ENCODE results near the gene LDB3. TPM values are rescaled to one million over a fixed set of nuclear protein-coding genes. Genes with fewer than 3 reads are reported as not detected.

Gene LDB3
- total and polyA plus RNA-seq, 9 of the 15 experiments (the other 6 are each of a cell fraction or from before 2014, with no cell fraction given), result 0.03 TPM; not detected in 8

- no peak for TF ChIP-seq ZNF311 (CRISPR knock-in tag; IDR thresholded peaks at IDR 0.05)
Observed at GRCh38 chr10:86670290-86670811, 2.0 kb downstream of the LDB3 start (continued).

DNA sequence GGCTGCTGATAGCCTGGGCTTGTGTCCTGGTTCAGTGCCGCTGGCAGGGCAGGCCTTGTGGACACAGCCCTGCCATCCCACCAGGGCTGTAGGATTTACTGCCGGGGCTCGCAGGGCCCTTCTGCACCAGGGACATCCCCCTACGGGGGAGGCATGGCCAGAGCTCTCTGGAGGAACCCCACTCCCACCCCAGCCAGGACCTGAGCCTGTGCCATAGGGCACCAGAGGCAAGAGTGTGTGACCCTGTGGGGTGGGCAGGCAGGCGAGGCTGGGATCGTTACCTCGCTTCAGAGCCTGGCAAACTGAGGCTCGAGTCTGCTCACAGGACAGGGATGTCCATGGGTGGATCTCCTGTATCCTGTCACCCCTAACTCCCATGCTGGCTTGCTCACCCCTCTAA, 2.6 kb downstream of the LDB3 start:
- H3K9ac ChIP-seq (ENCODE audit: insufficient read depth in 1 of 2, low read depth in 2 of 2, low read length in 2 of 2), result no peak overlapping the region
- WGBS (ENCODE audit: insufficient coverage, low coverage, missing lambda C conversion rate), result 14% methylated on average over 1 of the region's 8 CpGs
- no peaks in the 10 kb centered on the region for H3K9me3 ChIP-seq (replicated peaks; ENCODE audit: control insufficient read depth, insufficient read depth, low read depth, low read length)
- ChIA-PET POLR2A (no interaction called here), CTCF (ENCODE audit: low intra/inter-chr PET ratio) (no interaction called here)
- peaks cover 0 to 30% of the 10 kb centered on the region in 2 experiments; a peak in 2 of 5 replicates for H3K27me3 ChIP-seq (ENCODE audit: control insufficient read depth in 2 of 2, insufficient read depth in 2 of 2, low read length in 2 of 2)
- no peak for FAIRE-seq
- H3K4me2 ChIP-seq (ENCODE audit: insufficient read depth, low read length), result no peak overlapping the region
- no peak overlapping the region for H2AFZ ChIP-seq (ENCODE audit: low read depth, low read length)
- no peaks in the 10 kb centered on the region for H3K79me2 ChIP-seq (ENCODE audit: control insufficient read depth, insufficient read depth, low read length)
- no peak for TF ChIP-seq ZNF764 (CRISPR knock-in tag; IDR thresholded peaks at IDR 0.05; ENCODE audit: low read depth)
- TF ChIP-seq ZNF384 (IDR thresholded peaks at IDR 0.05; ENCODE audit: low read depth, low read length), result no peak
- TF ChIP-seq CGGBP1 (CRISPR knock-in tag; IDR thresholded peaks at IDR 0.05), result no peak
- TF ChIP-seq ETS2 (tag; IDR thresholded peaks at IDR 0.05; ENCODE audit: borderline replicate concordance, poor library complexity, severe bottlenecking), result no peak
- no peak for TF ChIP-seq HOMEZ (CRISPR knock-in tag; IDR thresholded peaks at IDR 0.05)
- H3K36me3 ChIP-seq (ENCODE audit: control insufficient read depth, insufficient read depth, low read length), result no peaks in the 10 kb centered on the region
- DNase-seq (ENCODE audit: extremely low read depth in 1 of 4, low spot score in 3 of 4), result no peak
- no peaks in the 10 kb centered on the region for H3K9me1 ChIP-seq (ENCODE audit: control insufficient read depth, insufficient read depth, low read length)
- no TSS peak for BruUV-seq (replicated peaks)
- no peak overlapping the region for H3K27ac ChIP-seq (ENCODE audit: extremely low read depth, low read depth, low read length)
- H4K20me1 ChIP-seq (replicated peaks; ENCODE audit: control insufficient read depth, insufficient read depth, low read length), result no peaks in the 10 kb centered on the region
- in situ Hi-C loops (cut with MboI) (no loop called here), intact Hi-C loops (cut with micrococcal nuclease) (no loop called here)
- peaks cover 3 to 9% of the 10 kb centered on the region in 2 experiments; a peak in 2 of 5 replicates for H3K4me1 ChIP-seq (replicated peaks in 1 of 2; ENCODE audit: control insufficient read depth in 2 of 2, insufficient read depth in 2 of 2, low read length in 2 of 2)
- no peak overlapping the region for H3K4me3 ChIP-seq
- no peak for ATAC-seq
